GM12891 (cell line): ENCODE data around the gene CAMK2N2.

Source experiments
- PAX5 ChIP-seq: IDR thresholded peaks from 2 replicates; pipeline ENCODE4 v1.6.1; 2011; ENCODE audit warnings: low read length, moderate library complexity, mild to moderate bottlenecking; ENCODE audit not compliant: insufficient read depth, severe bottlenecking
- POLR2A ChIP-seq: IDR thresholded peaks from 2 replicates; pipeline ENCODE4 v1.6.1; 2011; ENCODE audit warnings: low read depth, low read length, control low read depth
- POLR2AphosphoS5 ChIP-seq: IDR thresholded peaks from 2 replicates; pipeline ENCODE4 v1.6.1; 2011; ENCODE audit warnings: low read depth, low read length, control low read depth
- POU2F2 ChIP-seq: IDR thresholded peaks from 2 replicates; pipeline ENCODE4 v1.6.1; 2011; ENCODE audit warnings: low read depth, mild to moderate bottlenecking, control low read depth, low read length, moderate library complexity
- SPI1 ChIP-seq: IDR thresholded peaks from 2 replicates; pipeline ENCODE4 v1.6.1; 2011; ENCODE audit warnings: low read depth, low read length, control low read depth
- TAF1 ChIP-seq: IDR thresholded peaks from 2 replicates; pipeline ENCODE4 v1.6.1; 2011; ENCODE audit warnings: low read depth, low read length, control low read depth

DNA sequence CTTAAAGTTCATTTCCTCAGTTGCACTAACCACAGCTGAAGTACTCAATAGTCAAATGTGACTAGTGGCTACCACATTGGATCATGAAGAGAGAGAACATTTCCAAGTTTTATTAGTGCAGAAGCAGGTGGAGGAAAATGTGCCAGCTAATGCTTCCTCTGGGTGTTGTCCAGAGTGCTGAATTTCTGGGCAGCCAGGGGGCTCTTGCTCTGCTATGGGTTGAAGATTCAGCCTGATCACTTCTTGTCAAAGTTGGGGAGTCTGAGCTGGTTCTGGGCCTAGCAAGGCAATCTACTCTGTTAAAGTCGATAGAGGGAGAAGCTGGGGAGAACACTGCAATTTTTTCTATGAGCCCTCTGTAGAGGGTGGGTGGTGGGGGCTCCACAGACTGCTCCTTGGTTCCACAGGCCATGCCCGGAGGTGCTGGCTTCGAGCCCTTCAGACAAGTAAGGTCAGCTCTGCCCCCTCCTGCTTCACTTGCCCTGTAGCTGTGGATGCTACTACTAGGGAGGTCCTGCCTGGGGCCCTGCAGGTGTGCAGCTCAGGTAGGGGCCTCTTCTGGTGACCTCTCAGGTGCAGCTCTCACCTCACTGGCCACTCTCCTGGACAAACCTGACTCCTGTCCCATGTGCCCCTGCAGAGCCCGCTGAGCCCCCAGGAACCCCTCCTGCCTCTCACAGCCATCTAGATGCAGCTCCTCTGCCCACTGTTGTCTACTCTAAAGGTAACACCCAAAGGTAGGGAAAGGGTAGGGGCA lies 20.8 kb downstream of the CAMK2N2 start:
- TF ChIP-seq POLR2A (no peak), POLR2AphosphoS5 (no peak), TAF1 (no peak), SPI1 (no peak), PAX5 (no peak), POU2F2 (no peak)
